Measurements from ENCODE around the gene PTPMT1.
A peak's percentile ranks its signal among the peaks of the same experiment; 100 is the strongest.
"Not testable (repeated sequence)": the region's sequence is repeated elsewhere in the genome, so short reads cannot be mapped to it uniquely, and the experiment has no call there.

PTPMT1 gene

DNA sequence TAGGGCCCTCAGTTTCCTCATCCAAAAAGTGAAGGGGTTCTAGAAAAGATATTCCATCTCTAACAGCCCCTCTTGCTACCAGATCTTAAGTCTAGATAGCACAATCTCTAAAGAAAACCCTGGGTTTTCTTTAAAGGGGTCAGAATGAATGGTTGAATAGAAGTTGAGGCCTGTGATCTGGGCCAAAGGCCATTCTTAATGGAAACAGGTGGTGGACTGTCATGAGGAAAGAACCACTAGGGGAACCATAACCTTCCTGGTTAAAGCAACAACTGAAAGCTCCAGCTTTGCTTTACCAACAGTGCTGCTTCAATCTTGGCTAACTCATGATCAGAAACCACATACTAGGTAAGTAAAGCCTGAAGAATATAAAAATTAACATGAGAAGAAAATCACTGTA, 14.3 kb upstream of the PTPMT1 start:
- Histone ChIP-seq H3K4me1 (ENCODE audit: control insufficient read depth in 1 of 2, insufficient read depth in 2 of 2, low read length in 2 of 2) (peaks cover 14 to 24% of the 10 kb centered on the region in 2 donors), H3K4me3 (ENCODE audit: low read depth in 1 of 2, low read length in 2 of 2) (peak overlapping the region; percentile 93 to 100), H3K9me3 (ENCODE audit: control insufficient read depth in 1 of 2, low read length in 2 of 2) (no peaks in the 10 kb centered on the region), H3K36me3 (ENCODE audit: control insufficient read depth in 1 of 2, insufficient read depth in 2 of 2, low read length in 2 of 2) (peaks cover 0 to 10% of the 10 kb centered on the region in 2 donors), H3K27me3 (ENCODE audit: low read depth, low read length) (no peaks in the 10 kb centered on the region), H3K27ac (ENCODE audit: low read length) (peak overlapping the region; percentile 96)

DNA sequence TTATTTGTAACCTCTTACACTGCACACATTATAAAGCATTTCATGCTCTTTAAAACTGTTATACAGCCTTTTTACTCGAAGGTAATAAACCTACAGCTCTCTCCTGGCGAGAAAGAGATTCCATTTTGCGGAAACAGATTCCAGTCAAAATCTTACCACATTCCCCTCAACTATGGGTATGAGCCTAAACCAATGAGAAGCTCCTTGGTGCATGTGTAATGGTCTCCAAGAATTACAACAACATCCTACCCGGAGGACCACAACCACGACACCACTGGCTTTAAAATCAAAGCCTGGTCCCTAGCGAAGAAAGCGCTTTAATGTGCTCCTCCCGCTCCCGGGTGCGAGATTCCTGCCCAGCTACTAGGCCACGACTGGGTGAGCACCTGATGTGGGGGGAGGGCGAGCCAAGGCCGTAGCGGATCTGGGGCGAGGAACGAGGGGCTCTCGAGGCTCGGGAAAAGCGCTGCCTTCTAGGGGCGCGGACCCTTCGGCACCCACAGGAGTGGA, 13.3 kb upstream of the PTPMT1 start:
- H3K9me3 ChIP-seq (ENCODE audit: control insufficient read depth in 1 of 2, low read length in 2 of 2): no peaks in the 10 kb centered on the region
- peaks cover 0 to 10% of the 10 kb centered on the region in 2 donors for H3K36me3 ChIP-seq (ENCODE audit: control insufficient read depth in 1 of 2, insufficient read depth in 2 of 2, low read length in 2 of 2)
- peaks cover 14 to 17% of the 10 kb centered on the region in 2 donors for H3K4me1 ChIP-seq (ENCODE audit: control insufficient read depth in 1 of 2, insufficient read depth in 2 of 2, low read length in 2 of 2)
- H3K27ac ChIP-seq (ENCODE audit: low read length): peak overlapping the region; percentile 96
- peak overlapping the region; percentile 93 to 100 for H3K4me3 ChIP-seq (ENCODE audit: low read depth in 1 of 2, low read length in 2 of 2)
- H3K27me3 ChIP-seq (ENCODE audit: low read depth, low read length): no peaks in the 10 kb centered on the region

DNA sequence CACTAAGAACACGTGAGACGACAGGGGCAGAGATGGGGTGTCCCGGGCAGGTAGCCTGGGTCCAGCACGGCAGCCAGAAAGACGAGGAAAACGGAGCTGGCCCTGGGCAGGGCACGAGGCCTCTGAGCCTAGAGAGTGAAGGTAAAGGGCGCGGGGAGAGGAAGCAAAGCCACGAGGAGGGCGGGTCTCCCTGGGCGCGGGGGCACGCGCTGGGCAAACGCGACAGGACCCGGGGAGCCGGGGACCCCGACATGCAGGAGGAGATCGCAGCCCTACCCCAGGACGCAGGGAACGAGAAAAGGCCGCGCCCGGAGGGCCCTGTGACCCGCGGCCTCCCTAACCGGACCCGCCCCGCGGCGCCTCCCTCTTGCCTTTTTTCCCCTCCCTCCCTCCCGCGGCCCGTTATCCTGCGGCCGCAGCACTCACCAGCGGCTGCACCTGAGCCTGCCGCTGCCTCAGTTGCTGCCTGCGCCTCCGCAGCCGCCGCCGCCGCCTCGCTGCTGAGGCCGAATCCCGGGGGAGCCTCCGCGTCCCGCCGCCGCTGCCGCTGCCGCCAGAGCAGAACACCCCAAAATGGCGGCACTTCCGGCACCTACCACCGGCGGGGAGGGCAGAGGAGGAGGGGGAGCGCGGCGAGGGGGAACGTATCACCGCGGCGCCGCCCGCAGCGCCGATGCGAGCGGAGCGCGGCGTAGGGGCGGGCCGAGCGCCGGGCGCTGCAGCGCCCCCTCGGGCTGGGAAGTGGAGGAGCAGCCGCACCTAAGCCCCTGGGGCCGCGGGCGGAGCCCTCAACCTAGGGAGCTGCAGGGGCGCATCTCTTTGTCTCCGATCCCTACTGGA, 12.6 kb upstream of the PTPMT1 start, which contains the start of gene CELF1:
CELF1 (minus strand) TSS at position 567 of the 840 bp plus-strand sequence. CDS start 53,609 bp downstream, outside the sequence.
- Histone ChIP-seq H3K36me3 (ENCODE audit: control insufficient read depth in 1 of 2, insufficient read depth in 2 of 2, low read length in 2 of 2) (peaks cover 0 to 10% of the 10 kb centered on the region in 2 donors), H3K9me3 (ENCODE audit: control insufficient read depth in 1 of 2, low read length in 2 of 2) (no peaks in the 10 kb centered on the region), H3K4me1 (ENCODE audit: control insufficient read depth in 1 of 2, insufficient read depth in 2 of 2, low read length in 2 of 2) (peaks cover 11 to 13% of the 10 kb centered on the region in 2 donors), H3K4me3 (ENCODE audit: low read depth in 1 of 2, low read length in 2 of 2) (peak within 1 kb of the TSS; percentile 93 to 100), H3K27ac (ENCODE audit: low read length) (peak within 1 kb of the TSS; percentile 96), H3K27me3 (ENCODE audit: low read depth, low read length) (no peaks in the 10 kb centered on the region)

DNA sequence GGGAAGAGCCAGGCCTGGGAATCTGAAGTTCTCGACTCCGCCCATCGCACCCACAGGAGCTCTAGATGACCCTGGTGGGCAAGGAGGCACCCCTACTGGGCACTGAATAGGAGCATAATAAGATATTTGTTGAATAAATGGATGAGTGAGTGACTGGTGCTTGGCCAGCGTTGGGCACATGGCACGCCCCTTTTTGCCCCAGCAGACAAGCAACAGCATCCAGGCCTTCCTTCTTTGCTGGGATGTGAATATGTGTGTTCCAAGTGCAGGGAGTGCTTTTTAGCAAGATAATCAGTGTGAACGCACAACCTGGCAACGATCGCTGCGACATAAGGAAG, 12.0 kb upstream of the PTPMT1 start:
- Histone ChIP-seq H3K4me1 (ENCODE audit: control insufficient read depth in 1 of 2, insufficient read depth in 2 of 2, low read length in 2 of 2) (peaks cover 10 to 13% of the 10 kb centered on the region in 2 donors), H3K36me3 (ENCODE audit: control insufficient read depth in 1 of 2, insufficient read depth in 2 of 2, low read length in 2 of 2) (peaks cover 0 to 10% of the 10 kb centered on the region in 2 donors), H3K4me3 (ENCODE audit: low read depth in 1 of 2, low read length in 2 of 2) (peak overlapping the region; percentile 76 to 100), H3K27ac (ENCODE audit: low read length) (peak overlapping the region; percentile 31), H3K27me3 (ENCODE audit: low read depth, low read length) (no peaks in the 10 kb centered on the region), H3K9me3 (ENCODE audit: control insufficient read depth in 1 of 2, low read length in 2 of 2) (no peaks in the 10 kb centered on the region)

DNA sequence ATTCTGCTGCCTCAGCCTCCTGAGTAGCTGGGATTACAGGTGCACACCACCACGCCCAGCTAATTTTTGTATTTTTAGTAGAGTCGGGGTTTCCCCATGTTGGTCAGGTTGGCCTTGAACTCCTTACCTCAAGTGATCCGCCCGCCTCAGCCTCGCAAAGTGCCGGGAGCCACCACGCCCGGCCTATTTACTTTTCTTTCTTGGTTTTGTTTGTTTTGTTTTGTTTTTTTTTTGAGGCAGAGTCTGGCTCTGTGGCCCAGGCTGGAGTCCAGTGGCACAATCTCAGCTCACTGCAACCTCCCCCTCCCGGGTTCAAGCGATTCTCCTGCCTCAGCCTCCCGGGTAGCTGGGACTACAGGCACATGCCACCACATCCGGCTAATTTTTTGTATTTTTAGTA, 8.4 kb upstream of the PTPMT1 start:
- H3K9me3 ChIP-seq (ENCODE audit: control insufficient read depth in 1 of 2, low read length in 2 of 2); H3K27me3 ChIP-seq (ENCODE audit: low read depth, low read length); H3K36me3 ChIP-seq (ENCODE audit: control insufficient read depth in 1 of 2, insufficient read depth in 2 of 2, low read length in 2 of 2); H3K27ac ChIP-seq (ENCODE audit: low read length); H3K4me1 ChIP-seq (ENCODE audit: control insufficient read depth in 1 of 2, insufficient read depth in 2 of 2, low read length in 2 of 2); H3K4me3 ChIP-seq (ENCODE audit: low read depth in 1 of 2, low read length in 2 of 2): not testable (repeated sequence)

DNA sequence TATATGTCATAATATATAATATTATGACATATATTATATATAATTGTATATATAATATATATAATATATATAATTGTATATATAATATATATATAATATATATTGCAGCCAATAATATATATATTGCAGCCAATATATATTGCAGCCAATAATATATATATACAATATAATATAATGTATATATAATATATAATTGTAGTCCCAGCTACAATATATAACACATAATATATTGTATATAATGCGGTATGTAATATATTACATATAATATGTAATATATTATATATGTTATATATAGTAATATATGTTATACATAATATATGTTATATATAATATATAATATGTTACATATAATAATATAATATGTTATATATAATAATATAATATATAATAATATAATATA, 6.7 kb upstream of the PTPMT1 start:
- H3K27me3 ChIP-seq (ENCODE audit: low read depth, low read length): no peaks in the 10 kb centered on the region

GRCh38 chr11:47560426-47560825, 5.0 kb upstream of the PTPMT1 start:
- no peaks in the 10 kb centered on the region for H3K9me3 ChIP-seq (ENCODE audit: control insufficient read depth in 1 of 2, low read length in 2 of 2)
- no peaks in the 10 kb centered on the region for H3K27me3 ChIP-seq (ENCODE audit: low read depth, low read length)
- H3K36me3 ChIP-seq (ENCODE audit: control insufficient read depth in 1 of 2, insufficient read depth in 2 of 2, low read length in 2 of 2): no peaks in the 10 kb centered on the region
- H3K4me3 ChIP-seq (ENCODE audit: low read depth in 1 of 2, low read length in 2 of 2): no peak overlapping the region
- H3K4me1 ChIP-seq (ENCODE audit: control insufficient read depth in 1 of 2, insufficient read depth in 2 of 2, low read length in 2 of 2): peaks cover 0 to 4% of the 10 kb centered on the region in 2 donors
- H3K27ac ChIP-seq (ENCODE audit: low read length): no peak overlapping the region

More for the DNA sequence above, 6.7 kb upstream of the PTPMT1 start:
- Histone ChIP-seq H3K4me1 (ENCODE audit: control insufficient read depth in 1 of 2, insufficient read depth in 2 of 2, low read length in 2 of 2) (no peaks in the 10 kb centered on the region), H3K4me3 (ENCODE audit: low read depth in 1 of 2, low read length in 2 of 2) (no peak overlapping the region), H3K36me3 (ENCODE audit: control insufficient read depth in 1 of 2, insufficient read depth in 2 of 2, low read length in 2 of 2) (no peaks in the 10 kb centered on the region), H3K9me3 (ENCODE audit: control insufficient read depth in 1 of 2, low read length in 2 of 2) (no peaks in the 10 kb centered on the region), H3K27ac (ENCODE audit: low read length) (no peak overlapping the region)

GRCh38 chr11:47562393-47562792, 3.0 kb upstream of the PTPMT1 start:
- peaks cover 0 to 13% of the 10 kb centered on the region in 2 donors for H3K4me1 ChIP-seq (ENCODE audit: control insufficient read depth in 1 of 2, insufficient read depth in 2 of 2, low read length in 2 of 2)
- H3K27ac ChIP-seq (ENCODE audit: low read length); H3K27me3 ChIP-seq (ENCODE audit: low read depth, low read length); H3K9me3 ChIP-seq (ENCODE audit: control insufficient read depth in 1 of 2, low read length in 2 of 2); H3K36me3 ChIP-seq (ENCODE audit: control insufficient read depth in 1 of 2, insufficient read depth in 2 of 2, low read length in 2 of 2); H3K4me3 ChIP-seq (ENCODE audit: low read depth in 1 of 2, low read length in 2 of 2): not testable (repeated sequence)

GRCh38 chr11:47564366-47564765, 1.0 kb upstream of the PTPMT1 start:
- not testable (repeated sequence) for H3K9me3 ChIP-seq (ENCODE audit: control insufficient read depth in 1 of 2, low read length in 2 of 2); H3K4me3 ChIP-seq (ENCODE audit: low read depth in 1 of 2, low read length in 2 of 2); H3K27ac ChIP-seq (ENCODE audit: low read length); H3K36me3 ChIP-seq (ENCODE audit: control insufficient read depth in 1 of 2, insufficient read depth in 2 of 2, low read length in 2 of 2); H3K27me3 ChIP-seq (ENCODE audit: low read depth, low read length)
- H3K4me1 ChIP-seq (ENCODE audit: control insufficient read depth in 1 of 2, insufficient read depth in 2 of 2, low read length in 2 of 2): peaks cover 0 to 13% of the 10 kb centered on the region in 2 donors

DNA sequence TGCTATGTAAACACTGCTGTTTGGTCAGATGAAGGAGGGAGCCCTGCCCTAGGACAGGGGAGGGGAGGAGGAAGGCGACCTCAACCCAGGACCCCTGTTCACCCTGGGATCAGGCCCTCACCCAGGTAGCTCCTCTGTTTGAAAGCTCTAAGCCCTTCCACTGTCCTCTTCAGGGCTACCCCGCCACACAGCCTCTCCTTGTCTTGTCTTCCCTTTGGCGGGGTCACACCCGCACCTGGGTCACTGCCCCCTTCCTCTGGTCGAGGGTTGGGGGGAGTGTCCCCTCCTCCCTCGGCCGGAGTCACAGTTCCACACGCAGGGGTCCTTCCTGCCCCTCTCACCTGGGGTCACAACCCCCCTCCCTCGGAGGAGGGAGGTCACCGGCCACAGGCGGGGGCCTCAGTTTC, 463 bp upstream of the PTPMT1 start:
- H3K36me3 ChIP-seq (ENCODE audit: control insufficient read depth in 1 of 2, insufficient read depth in 2 of 2, low read length in 2 of 2): peaks cover under 1 to 7% of the 10 kb centered on the region in 2 donors
- H3K27me3 ChIP-seq (ENCODE audit: low read depth, low read length): no peaks in the 10 kb centered on the region
- peaks cover 0 to 13% of the 10 kb centered on the region in 2 donors for H3K4me1 ChIP-seq (ENCODE audit: control insufficient read depth in 1 of 2, insufficient read depth in 2 of 2, low read length in 2 of 2)
- H3K27ac ChIP-seq (ENCODE audit: low read length): peak overlapping the region; percentile 23
- H3K4me3 ChIP-seq (ENCODE audit: low read depth in 1 of 2, low read length in 2 of 2): peak overlapping the region; percentile 81 to 96
- H3K9me3 ChIP-seq (ENCODE audit: control insufficient read depth in 1 of 2, low read length in 2 of 2): no peaks in the 10 kb centered on the region

DNA sequence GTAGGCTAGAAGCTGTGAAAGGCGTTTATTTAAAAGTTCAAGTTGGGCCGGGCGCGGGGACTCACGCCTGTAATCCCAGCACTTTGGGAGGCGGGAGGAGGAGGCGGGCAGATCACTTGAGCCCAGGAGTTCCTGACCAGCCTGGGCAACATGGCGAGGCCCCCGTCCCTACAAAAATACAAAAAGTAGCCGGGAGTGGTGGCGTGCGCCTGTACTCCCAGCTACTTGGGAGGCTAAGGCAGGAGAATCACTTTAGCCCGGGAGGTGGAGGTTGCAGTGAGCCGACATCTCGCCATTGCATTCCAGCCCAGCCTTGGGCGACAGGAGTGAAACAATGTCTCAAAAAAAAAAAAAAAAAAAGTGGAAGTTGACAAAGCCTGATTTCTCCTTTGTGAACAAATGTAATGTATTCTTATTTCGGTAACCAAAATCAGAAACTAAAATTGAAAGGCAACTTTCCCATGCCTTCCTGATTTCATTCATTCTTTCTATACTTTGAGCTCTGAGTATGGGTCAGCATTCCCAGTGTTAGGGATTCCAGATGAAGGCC, 825 bp downstream of the PTPMT1 start:
- Histone ChIP-seq H3K27ac (ENCODE audit: low read length) (peak overlapping the region; percentile 0), H3K36me3 (ENCODE audit: control insufficient read depth in 1 of 2, insufficient read depth in 2 of 2, low read length in 2 of 2) (peaks cover 11 to 14% of the 10 kb centered on the region in 2 donors), H3K9me3 (ENCODE audit: control insufficient read depth in 1 of 2, low read length in 2 of 2) (no peaks in the 10 kb centered on the region), H3K4me1 (ENCODE audit: control insufficient read depth in 1 of 2, insufficient read depth in 2 of 2, low read length in 2 of 2) (peaks cover 0 to 13% of the 10 kb centered on the region in 2 donors), H3K4me3 (ENCODE audit: low read depth in 1 of 2, low read length in 2 of 2) (peak overlapping the region; percentile 81 to 96), H3K27me3 (ENCODE audit: low read depth, low read length) (no peaks in the 10 kb centered on the region)

Measured in muscle layer of duodenum (tissue), 2 donors.